GM18907 (cell line): Measurements from ENCODE around the gene BCAR3.
"Not testable (repeated sequence)": the region's sequence is repeated elsewhere in the genome, so short reads cannot be mapped to it uniquely, and the experiment has no call there.

Experiments
- ATAC-seq: cut with Tn5 transposase; IDR thresholded peaks from one replicate; pipeline ENCODE4 v1.9.1; 2021; ENCODE audit warnings: mild to moderate bottlenecking, moderate library complexity; ENCODE audit not compliant: unreplicated experiment

BCAR3 gene

DNA sequence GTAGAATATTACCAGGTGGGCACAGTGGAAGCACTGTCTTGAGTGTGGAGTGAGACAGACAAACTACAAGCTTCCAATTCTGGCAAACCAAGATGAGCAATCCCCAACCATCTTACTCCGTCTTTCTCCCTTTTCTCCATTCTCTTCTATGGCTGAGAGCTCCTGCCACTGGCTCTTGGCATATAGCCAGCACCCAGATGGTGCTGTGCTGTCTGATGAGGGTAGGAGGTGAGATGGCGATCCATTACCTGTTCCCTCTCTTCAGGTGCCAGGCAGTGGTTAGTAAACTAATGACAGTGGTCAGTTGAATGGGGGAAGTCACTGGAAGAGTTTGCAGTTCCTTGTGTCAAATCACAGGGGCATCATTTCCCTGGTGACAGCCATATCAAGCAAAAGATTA is 125.3 kb downstream of the BCAR3 start:
- ATAC-seq: no peak

DNA sequence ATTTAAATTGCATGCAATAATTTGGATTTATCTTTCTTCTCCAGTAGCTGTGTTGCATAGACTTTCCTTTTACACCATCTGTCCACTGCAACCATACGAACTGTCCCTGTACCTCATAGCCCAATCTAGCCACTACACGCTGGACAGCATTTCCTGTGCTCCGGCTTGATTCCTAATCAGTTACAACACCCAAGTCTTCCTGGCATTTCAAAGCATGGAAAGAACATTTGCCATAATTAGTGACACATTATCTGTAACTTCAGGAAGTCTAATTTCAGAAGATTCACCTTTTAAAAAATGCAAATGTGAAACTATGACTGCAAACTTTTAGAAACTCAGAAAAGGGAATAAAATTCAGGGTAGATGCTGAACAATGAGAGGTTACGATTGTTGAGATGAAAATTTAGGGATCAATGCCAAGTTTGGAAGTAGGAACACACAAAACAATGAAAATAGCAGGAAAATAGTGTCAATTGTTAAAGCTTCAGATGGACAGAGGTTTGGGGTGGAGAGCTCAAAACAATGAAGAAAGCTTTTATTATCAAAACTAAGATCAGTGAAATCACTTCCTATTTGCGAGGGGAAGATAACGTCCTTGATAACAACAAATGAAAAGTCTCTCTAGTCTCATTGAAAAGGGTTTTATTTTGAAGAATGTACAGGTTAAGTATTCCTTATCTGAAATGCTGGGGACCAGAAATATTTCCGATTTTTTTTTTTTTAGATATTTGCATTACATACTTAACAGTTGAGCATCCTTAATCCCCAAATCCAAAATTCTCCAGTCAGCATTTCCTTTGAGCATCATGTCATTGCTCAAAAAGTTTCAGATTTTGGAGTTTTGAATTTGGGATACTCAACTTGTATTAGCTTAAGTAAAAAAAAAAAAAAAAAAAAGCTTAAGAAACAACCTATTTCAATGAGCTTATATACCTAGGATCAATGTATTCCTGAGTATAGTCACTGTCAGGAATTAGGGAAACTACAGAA is 126.5 kb downstream of the BCAR3 start:
- ATAC-seq: no peak

DNA sequence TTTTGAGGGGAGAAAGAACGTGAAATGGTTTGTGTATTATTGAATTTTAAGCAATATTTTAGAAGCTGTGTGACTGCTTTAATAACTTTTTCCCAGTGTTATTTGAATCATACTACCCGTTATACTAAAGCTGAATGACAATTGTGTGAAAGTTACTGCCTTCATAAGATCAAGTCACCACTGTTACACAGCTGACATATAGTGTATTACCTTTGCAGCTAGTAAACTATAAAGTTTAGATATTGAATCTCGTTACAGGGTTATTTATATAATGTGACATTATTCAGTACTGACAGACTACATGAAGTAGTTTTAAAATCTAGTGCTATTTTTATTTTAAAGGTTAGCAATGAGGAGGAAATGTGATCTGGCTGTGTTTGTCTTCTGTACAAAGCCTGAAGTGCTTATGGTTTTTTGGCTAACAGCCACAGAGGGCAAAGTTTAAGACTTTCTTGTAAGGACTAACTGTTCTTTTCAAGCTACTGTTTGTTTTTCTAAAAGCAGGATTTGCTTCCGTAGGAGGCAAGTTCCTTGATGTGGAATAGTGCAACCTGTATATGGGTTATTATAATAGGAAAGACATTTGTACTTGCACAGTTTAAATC is 127.6 kb downstream of the BCAR3 start:
- not testable (repeated sequence) for ATAC-seq

DNA sequence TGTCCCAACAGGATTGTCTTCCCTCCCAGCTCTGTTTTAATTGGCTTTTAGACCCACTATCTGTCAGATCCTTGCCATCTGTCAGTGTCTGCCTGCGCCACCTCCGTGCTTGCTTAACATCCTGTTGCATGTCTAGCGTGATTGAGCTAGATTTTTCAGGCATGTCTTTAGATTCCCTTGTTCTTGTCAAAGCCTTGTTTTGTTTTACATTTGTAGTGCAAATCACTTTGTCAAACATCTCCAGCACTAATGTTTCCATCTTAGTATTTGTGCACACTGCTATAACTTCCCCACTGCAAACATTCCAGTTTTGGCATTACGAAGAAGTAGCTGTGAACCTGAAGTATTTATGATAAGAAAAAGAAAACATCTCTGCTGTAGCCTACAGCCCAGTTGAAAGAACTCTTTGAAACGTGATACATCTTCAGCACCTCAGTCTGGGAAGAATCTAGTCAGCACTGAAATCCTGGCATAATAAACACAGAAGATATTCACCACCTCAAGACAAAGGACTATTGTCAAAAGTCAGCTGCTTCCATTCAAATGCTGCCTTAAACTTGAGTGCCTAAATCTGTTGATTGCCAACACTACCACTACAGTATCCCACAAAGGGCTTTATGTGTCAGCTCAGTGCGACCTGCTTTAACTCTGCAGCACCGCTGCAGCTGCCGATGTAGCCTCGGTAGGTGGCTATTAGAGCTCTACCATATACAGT is 128.7 kb downstream of the BCAR3 start:
- ATAC-seq: no peak

DNA sequence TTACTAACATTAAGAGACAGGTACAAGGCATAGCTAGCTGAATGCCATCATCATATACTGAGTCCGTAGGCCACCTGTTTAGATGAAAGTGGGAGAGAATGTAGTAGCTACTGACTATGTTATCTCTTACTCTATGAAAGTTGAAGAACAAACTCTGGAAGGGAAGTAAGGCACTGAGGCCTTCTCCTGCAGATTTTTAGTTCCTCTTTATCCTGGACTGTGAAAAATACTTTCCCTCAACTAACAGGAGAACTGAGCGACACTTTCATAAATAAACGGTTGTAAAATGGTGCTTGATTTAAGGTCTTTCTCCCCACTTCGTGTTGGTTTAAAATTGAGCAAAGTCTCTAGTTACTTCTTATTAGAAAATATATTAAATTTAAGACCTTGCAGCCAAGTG is 131.8 kb downstream of the BCAR3 start:
- ATAC-seq: no peak

DNA sequence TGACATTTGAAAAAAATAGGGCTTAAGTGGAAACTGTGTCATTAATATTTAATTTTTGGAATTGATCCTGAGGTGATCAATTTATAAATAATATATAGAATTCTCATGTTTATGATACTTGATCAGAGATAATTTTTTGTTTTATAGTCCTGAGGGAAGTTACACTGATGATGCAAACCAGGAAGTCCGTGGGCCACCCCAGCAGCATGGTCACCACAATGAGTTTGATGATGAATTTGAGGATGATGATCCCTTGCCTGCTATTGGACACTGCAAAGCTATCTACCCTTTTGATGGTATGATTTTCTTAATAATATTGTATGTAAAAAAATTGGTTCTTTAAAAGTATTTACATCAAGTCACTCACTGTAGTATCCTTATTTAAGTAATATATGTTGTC is 132.5 kb downstream of the BCAR3 start:
- no peak for ATAC-seq

DNA sequence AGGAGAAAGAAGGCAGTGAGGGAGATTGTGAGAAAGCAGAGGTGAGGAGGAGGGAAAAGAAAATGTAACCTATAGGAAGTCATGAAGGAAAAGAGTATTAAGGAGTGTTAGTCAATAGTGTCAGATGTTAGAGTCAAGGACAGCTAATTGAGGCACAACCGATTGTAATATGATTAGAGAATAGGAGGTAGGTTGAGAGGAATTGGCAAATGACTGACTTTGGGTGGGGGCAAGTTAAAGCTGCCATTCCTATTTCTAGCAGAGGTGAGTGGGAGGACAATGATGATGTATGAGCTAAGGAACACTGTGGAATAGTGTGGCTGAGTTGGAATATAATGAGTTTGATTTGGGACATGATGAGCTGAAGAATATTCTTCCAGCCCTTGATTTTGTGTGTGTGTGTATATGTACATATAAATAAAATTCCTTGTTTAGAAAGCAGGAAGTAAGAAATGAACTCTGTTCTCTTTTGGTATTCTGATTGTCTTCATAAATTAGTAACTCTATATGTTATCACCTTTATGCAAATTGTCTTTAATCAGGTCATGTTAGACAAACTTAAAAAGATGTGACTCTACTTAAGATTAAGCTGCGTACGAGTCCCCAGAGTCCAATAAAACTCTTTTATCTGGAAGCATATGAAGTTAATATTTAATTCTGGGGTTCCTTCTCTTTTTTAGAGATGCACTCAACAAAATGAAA is 135.3 kb downstream of the BCAR3 start:
- no peak for ATAC-seq

DNA sequence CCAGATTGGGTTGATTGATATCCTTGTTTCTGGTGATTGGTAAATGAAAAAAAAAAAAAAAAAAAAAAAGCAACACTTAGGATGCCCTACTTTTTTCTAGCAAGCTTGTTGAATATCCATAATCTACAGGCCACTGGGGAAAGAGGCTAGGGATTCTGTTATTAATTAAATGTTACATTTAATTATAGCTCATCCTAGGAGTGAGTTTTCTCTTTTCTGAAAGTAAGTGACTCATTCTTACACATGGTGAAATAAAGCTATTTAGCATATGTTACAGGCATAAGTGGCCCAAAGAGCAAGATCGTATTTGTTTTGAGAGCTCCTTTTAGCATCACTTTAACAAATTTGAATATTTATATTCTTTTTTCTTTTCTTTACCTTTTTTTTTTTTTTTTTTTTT is 139.2 kb downstream of the BCAR3 start:
- ATAC-seq: no peak

DNA sequence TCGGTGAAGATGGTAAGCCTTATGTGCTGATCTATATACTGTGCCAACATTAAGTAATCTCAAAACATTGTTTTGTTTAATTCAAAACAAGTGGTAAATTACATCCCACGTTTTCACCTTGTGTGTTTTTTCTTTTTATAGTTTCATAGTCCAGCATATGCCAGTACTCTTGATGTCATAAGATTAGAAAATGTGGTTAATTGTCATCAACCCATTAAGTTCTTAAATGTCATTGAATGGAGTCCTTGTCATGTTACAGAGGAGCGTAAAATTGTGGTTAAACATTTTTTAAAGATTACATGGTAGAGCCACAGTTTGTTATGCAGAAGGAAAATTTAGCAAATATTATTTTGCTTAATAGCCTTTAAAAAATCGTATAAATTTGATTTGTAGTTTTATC is 140.6 kb downstream of the BCAR3 start:
- no peak for ATAC-seq

DNA sequence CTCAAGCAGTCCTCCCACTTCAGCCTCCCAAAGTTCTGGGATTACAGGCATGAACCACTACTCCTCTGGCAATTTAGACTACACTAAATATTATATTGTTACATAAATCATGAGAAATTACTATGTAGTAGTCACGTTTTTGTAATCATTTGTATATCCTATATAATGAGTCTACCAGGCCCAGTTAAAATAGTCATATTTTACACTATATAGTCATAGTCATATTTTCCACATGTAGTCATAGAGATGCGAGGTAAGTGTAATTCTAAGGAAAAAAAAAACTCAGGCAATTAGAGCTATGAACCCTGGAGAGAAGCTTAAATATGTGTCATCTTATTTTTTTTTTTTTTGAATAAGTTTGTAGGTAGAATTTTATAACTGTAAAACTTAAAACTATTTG is 143.7 kb downstream of the BCAR3 start:
- ATAC-seq: no peak

DNA sequence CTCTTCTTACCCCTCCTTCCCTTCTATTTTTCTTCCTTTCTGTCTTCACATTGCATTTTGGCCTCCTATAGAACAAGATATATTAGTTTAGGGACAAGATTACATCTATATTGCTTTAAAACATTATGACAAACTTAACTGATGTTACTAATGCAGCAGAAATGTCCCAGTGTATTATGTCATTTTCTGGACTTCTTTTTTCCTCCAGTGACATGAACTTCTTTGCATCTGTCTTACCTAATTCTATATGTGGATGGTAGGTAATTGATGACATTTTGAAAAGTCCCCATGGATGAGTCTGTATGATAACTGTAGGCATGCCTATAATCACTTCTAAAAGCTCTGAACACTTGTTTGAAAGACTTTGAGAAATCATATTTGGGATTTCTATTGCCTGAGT is 144.2 kb downstream of the BCAR3 start:
- ATAC-seq: no peak

DNA sequence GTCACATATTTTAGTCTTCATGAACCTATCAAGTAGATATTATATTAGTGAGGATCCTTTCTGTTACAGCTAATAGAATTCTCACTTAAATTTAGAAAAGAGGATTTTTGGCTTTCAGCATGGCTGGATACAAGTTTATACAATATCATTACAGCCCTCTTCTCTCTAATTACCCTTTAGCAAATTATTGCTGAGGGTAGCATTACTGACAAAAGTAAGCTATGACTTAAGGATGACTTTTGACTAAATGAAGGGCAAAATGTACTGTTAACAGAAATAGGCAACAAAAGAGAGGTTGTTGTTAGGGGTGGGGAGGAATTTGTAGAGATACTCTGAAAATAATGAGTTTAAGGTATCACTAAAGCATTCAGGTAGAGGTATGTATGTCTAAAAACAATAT is 148.0 kb downstream of the BCAR3 start:
- no peak for ATAC-seq

DNA sequence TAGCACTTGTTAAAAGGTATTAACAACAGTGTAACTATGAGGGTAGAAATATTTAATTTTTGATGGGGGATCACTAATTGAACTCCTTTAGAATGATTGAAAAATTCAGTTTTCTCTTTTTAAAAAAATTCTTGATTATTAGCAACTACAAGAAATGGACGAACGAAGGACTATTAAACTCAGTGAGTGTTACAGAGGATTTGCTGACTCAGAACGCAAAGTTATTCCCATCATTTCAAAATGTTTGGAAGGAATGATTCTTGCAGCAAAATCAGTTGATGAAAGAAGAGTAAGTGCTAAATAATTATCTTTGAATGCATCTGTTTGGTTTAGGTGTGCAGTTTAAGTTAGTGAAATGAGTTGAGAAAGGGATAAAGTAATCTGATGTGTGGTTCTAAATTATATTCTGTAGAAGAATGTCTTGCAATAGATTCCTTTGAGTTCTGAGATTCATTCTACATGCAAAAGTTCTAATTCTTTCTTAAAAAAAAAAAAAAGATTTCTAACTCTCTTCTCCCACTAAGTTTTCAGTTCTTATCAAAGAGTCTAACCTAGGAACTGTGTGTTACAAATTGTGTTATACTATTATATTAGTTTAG is 148.8 kb downstream of the BCAR3 start:
- no peak for ATAC-seq

DNA sequence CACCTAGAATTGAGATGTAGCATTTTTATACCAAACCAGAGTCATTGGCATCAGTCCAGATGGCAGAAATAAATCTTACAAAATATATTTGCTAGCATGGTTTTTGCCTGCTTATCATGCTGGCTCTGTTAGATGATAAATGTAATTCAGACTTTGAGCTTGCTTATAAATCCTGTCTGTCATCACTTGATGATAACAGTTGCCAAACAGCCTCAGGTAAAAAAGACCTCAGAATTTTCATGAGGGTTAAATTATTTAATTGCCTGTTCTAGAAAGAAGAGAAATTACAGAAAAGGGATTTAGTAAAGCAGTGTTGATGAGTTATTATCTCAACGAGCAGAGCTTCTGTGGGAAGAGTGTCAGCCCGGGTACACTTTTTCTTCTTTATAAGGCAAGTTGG is 150.4 kb downstream of the BCAR3 start:
- ATAC-seq: no peak

DNA sequence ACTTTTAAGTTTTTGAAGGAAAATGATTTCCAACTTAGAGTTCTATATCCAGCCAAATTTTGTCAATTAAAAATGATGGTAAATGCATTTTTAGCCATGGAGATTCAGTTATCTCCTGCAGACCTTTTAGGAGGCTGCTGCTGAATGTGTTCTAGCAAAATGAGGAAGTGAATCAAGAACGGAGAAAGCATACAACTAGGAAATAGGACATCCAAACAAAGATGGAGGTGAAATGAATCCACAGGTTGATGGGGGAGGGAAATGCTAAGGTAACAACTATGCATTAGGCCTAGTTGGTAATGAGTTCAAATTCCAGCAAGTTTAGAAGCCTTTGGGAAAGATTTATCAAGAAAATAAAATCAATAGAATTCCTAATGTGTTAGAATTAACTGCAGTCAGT is 153.2 kb downstream of the BCAR3 start:
- ATAC-seq: no peak

DNA sequence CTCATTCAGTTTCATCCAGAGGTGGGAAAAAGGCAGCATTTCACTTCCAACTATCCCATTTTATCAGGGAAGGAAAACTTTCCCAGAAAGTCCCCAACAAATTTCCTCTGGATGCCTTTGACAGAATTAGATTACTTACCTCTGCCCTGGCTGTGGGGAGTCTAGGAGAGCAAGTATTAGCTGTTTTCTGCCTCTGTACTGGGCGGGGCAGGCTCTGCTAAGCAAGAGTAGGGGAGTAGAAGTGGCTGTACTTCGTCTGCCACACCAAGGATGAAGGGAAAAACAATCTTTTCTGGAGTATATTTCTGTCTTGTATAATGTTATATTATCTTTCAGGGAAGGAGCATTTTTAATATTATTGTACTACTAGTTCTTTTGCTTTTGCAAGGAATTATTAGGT is 155.2 kb downstream of the BCAR3 start:
- ATAC-seq: no peak

DNA sequence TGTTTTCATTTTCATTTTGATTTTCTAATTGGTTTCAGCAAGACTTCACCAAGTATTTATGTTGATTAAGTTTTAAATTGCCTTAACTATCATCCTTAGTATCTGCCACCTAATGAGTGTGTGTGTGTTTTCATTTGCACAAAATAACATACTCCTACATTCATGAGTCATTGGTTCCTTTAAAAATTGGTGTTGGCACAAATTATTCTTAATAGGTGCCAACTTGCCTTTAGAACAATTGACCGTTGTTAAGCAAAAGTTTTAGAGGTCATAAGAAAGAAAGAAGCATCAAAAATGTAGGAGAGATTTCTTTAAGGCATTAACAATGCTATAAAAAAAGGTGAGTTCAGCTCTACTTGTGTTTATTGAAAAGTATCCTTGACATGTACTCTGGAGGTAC is 156.2 kb downstream of the BCAR3 start:
- ATAC-seq: no peak

DNA sequence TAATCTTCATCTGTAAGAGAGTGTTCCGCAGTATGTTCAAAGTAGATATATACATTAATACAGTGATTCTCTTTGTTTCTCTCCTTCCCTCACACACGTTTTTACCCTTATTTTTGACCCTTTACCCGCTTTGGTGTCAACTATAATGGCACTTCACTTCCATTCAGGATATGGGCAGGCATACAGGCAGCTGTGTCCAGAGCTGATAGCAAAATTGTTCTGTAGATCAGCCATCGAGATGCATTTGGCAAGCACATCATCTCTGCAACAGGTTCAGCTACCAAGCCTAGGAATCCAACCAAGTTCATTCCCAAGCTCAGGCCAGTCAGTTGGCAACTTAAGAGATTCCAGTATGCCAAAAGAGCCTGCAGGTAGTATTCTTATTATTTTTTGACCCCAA is 158.9 kb downstream of the BCAR3 start:
- ATAC-seq: no peak

DNA sequence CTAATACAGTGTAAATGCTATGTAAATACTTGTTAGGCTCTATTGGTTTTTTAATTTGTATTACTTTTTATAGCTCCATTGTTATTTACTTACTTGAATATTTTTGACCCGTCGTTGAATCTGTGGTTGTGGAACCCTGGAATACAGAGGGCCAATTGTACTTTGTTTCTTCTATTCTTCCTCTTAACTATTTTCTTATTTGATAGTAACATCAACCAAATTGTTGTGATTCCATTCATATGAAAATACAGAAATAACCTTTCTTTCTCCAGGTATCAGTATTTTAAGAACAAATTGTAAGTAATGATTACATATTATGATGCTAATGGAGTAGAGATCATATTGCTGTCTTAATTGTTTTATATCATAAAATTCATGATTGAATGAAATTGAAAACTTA is 160.0 kb downstream of the BCAR3 start:
- no peak for ATAC-seq

DNA sequence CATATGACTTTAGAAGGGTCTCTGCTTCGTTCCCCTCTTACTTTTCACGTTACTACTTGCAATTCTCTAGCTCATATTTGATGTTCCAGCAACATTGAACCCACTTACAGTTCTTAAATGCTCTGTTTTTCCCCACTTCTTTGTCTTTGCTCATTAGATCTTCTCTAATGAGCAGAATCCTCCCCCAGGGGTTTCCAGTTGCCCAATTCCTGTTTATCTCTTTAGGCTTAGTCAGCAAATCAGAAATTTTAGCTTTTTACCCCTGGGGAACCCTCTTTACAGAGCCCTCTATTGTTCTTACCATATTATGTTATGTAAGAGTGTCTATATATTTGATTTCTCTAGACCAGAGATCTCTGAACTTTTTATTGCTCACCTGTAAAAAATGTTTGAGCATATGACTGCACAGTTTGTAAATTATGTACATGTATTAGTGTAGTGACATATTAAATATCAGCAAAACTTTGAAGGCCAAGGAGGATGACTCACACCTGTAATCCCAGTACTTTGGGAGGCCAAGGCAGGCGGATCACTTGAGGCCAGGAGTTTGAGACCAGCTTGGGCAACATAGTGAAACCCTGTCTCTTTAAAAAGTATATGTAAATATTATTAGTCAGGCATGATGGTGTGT is 162.3 kb downstream of the BCAR3 start:
- ATAC-seq: no peak
